GM06990 (cell line): ENCODE measurements around the gene PSTK.

ENCODE experiments used
- DNase-seq: peaks from one replicate; pipeline ENCODE4 v3.0.0-alpha.2; 2011; ENCODE audit not compliant: insufficient read length; ENCODE audit errors: extremely low read depth
- H3K27me3 ChIP-seq: replicated peaks from 2 replicates; pipeline ENCODE4 v1.6.0; 2011; ENCODE audit warnings: low read length; ENCODE audit not compliant: control insufficient read depth, insufficient read depth
- H3K36me3 ChIP-seq: 2 replicates; pipeline ENCODE4 v1.5.1; 2011; ENCODE audit warnings: low read length; ENCODE audit not compliant: control insufficient read depth, insufficient read depth
- H3K4me3 ChIP-seq: replicated peaks from 2 replicates; pipeline ENCODE4 v1.5.1; 2011; ENCODE audit warnings: low read depth, mild to moderate bottlenecking, control low read depth, low read length
- CTCF ChIP-seq: IDR thresholded peaks from 2 replicates; pipeline ENCODE4 v1.5.1; 2011; ENCODE audit warnings: low read length, control low read depth, mild to moderate bottlenecking, inconsistent platforms; ENCODE audit not compliant: insufficient read depth, poor library complexity, severe bottlenecking

PSTK gene

DNA sequence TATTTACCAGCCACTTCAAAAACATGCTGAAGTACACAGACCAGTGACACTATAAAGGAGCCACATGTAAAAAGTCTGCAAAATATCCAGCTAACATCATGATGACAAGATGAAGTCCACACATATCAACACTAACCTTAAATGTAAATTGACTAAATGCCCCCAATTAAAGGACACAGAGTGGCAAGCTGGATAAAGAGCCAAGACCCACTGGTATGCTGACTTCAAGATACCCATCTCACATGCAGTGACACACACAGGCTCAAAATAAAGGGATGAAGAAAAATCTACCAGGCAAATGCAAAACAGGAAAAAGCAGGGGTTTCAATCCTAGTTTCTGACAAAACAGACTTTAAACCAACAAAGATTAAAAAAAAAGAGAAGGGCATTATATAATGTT lies 13.3 kb upstream of the PSTK start:
- no peak for DNase-seq
- Histone ChIP-seq H3K4me3 (no peak overlapping the region), H3K36me3 (no peaks in the 10 kb centered on the region), H3K27me3 (no peaks in the 10 kb centered on the region)
- TF ChIP-seq CTCF, result no peak

DNA sequence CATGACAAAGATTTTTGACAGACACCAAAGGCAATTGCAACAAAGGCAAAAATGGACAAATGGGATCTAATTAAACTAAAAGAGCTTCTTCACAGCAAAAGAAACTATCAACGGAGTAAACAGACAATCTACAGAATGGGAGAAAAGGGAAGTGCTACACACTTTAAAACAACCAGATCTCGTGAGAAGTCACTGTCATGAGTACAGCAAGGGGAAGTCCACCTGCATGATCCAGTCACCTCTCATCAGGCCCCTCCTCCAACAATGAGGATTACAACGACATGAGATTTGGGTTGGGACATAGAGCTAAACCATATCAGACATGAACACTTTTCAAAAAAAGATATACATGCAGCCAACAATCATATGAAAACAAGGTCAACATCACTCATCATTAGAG lies 11.5 kb upstream of the PSTK start:
- Histone ChIP-seq H3K4me3 (no peak overlapping the region), H3K27me3 (no peaks in the 10 kb centered on the region), H3K36me3 (no peaks in the 10 kb centered on the region)
- TF ChIP-seq CTCF, result no peak
- no peak for DNase-seq

- Histone ChIP-seq H3K36me3 (no peaks in the 10 kb centered on the region), H3K27me3 (no peaks in the 10 kb centered on the region), H3K4me3 (no peak overlapping the region)
- no peak for DNase-seq
- no peak for TF ChIP-seq CTCF
These were observed 6.2 kb upstream of the PSTK start for GRCh38 chr10:122974023-122974422.

DNA sequence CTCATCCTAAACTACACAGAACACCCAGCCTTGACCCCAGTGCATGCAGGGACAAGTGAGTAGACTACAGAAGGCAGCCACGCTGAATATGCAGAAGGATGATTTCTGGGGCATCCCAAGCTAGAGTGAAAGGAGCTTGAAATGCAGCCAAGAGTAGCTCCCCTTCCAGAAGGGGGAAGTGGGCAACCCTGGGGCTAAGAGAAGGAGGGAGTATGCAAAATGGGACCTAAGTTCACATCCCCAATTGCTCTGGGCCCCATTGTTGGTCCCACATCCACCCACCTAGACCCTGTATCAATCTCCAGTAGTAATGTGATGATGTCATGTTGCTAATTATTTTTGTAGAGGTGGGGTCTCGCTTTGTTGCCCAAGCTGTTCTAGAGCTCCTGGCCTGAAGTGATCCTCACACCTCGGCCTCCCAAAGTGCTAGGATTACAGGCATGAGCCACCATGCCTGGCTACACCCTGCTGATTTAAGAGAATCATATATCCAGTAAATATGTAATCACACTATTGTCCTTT lies 5.6 kb upstream of the PSTK start:
- DNase-seq, result no peak
- TF ChIP-seq CTCF, result no peak
- Histone ChIP-seq H3K36me3 (no peaks in the 10 kb centered on the region), H3K27me3 (no peaks in the 10 kb centered on the region), H3K4me3 (no peak overlapping the region)

GRCh38 chr10:122981066-122981464 lies 864 bp downstream of the PSTK start:
- no peak for DNase-seq
- Histone ChIP-seq H3K27me3 (no peaks in the 10 kb centered on the region), H3K4me3 (peak overlapping the region; percentile 64), H3K36me3 (no peaks in the 10 kb centered on the region; the same call in 1 of the 2 replicates)
- TF ChIP-seq CTCF, result peak; percentile 5

- TF ChIP-seq CTCF, result no peak
- Histone ChIP-seq H3K27me3 (no peaks in the 10 kb centered on the region), H3K36me3 (no peaks in the 10 kb centered on the region; the same call in none of the 2 replicates), H3K4me3 (no peak overlapping the region)
- DNase-seq, result no peak
These were observed 3.7 kb downstream of the PSTK start for GRCh38 chr10:122983898-122984297.
